HCEC 1CT (cell line): Measurements from ENCODE around the gene NRROS.
"Not testable (repeated sequence)": the region's sequence is repeated elsewhere in the genome, so short reads cannot be mapped to it uniquely, and the experiment has no call there.

Experiments
- DNase-seq: peaks from one replicate; pipeline ENCODE4 v3.0.0-alpha.2; 2017

Gene NRROS

GRCh38 chr3:196625331-196625730 lies 14.2 kb upstream of the NRROS start:
- DNase-seq: no peak

GRCh38 chr3:196627918-196628231 lies 11.6 kb upstream of the NRROS start:
- DNase-seq: no peak

- DNase-seq: no peak
Observed at GRCh38 chr3:196629228-196629627, 10.3 kb upstream of the NRROS start.

- no peak for DNase-seq
Observed at GRCh38 chr3:196631682-196632045, 7.8 kb upstream of the NRROS start.

- peak; percentile 74 for DNase-seq
Observed at GRCh38 chr3:196632046-196632751, 7.3 kb upstream of the NRROS start.

GRCh38 chr3:196633555-196634151 lies 5.8 kb upstream of the NRROS start:
- no peak for DNase-seq

GRCh38 chr3:196634224-196634623 lies 5.3 kb upstream of the NRROS start:
- no peak for DNase-seq

GRCh38 chr3:196634829-196635228 lies 4.7 kb upstream of the NRROS start:
- DNase-seq: no peak

- no peak for DNase-seq
Observed at GRCh38 chr3:196636369-196637349, 2.8 kb upstream of the NRROS start.

GRCh38 chr3:196637941-196638340 lies 1.6 kb upstream of the NRROS start:
- DNase-seq: not testable (repeated sequence)

- no peak for DNase-seq
Observed at GRCh38 chr3:196638861-196639482, 522 bp upstream of the NRROS start.

- no peak for DNase-seq
Observed at GRCh38 chr3:196640297-196641018, 964 bp downstream of the NRROS start.

GRCh38 chr3:196641333-196642054 lies 2.0 kb downstream of the NRROS start:
- DNase-seq: no peak

- DNase-seq: no peak
Observed at GRCh38 chr3:196642434-196642833, 2.9 kb downstream of the NRROS start.

GRCh38 chr3:196643201-196643749 lies 3.8 kb downstream of the NRROS start:
- DNase-seq: no peak

GRCh38 chr3:196643761-196644160 lies 4.3 kb downstream of the NRROS start:
- no peak for DNase-seq

GRCh38 chr3:196645096-196645495 lies 5.6 kb downstream of the NRROS start:
- DNase-seq: no peak

- no peak for DNase-seq
Observed at GRCh38 chr3:196645897-196646665, 6.6 kb downstream of the NRROS start.

GRCh38 chr3:196646666-196647216 lies 7.2 kb downstream of the NRROS start:
- DNase-seq: no peak

GRCh38 chr3:196650740-196651311 lies 11.3 kb downstream of the NRROS start:
- peak; percentile 96 for DNase-seq
